Kidney (tissue), 14 donors: ENCODE results near the gene ACAA2. TPM values are rescaled to one million over a fixed set of nuclear protein-coding genes. Genes with fewer than 3 reads are reported as not detected.
A peak's percentile ranks its signal among the peaks of the same experiment; 100 is the strongest.

Source experiments
- DNase-seq, 5 donors: peaks; one replicate each; pipeline ENCODE4 v3.0.0-alpha.2; 2013 to 2020
- FAIRE-seq: peaks from 2 replicates; lab custom pipeline; 2012; peaks lifted over from hg19 to GRCh38; lab: Jason Lieb, UNC
- H3K27ac ChIP-seq, 2 donors: one replicate each; pipeline ENCODE4 v1.7.0; 2013; ENCODE audit warnings: low read depth in 2 of 2, low read length in 2 of 2, inconsistent platforms in 1 of 2
- H3K27me3 ChIP-seq: one replicate; pipeline ENCODE4 v1.7.1; 2013; ENCODE audit warnings: low read length, inconsistent platforms; ENCODE audit not compliant: control insufficient read depth, insufficient read depth
- H3K36me3 ChIP-seq, 3 donors: one replicate each; pipeline versions ENCODE4 v1.7.0 to v1.7.1; 2013; ENCODE audit warnings: low read length in 3 of 3, control low read depth in 1 of 3, inconsistent platforms in 1 of 3; ENCODE audit not compliant: insufficient read depth in 3 of 3, control insufficient read depth in 2 of 3
- H3K4me1 ChIP-seq, 3 donors: one replicate each; pipeline versions ENCODE4 v1.7.0 to v1.7.1; 2013; ENCODE audit warnings: low read length in 3 of 3, inconsistent platforms in 1 of 3, low read depth in 1 of 3; ENCODE audit not compliant: control insufficient read depth in 2 of 3, insufficient read depth in 2 of 3
- H3K4me3 ChIP-seq, 3 donors: one replicate each; pipeline versions ENCODE4 v1.7.0 to v1.8.1; 2013; ENCODE audit warnings: low read length in 3 of 3, control low read depth in 1 of 3, inconsistent platforms in 1 of 3
- H3K9ac ChIP-seq, 3 donors: one replicate each; pipeline versions ENCODE4 v1.7.0 to v1.7.1; 2013; ENCODE audit warnings: low read length in 3 of 3, control low read depth in 1 of 3, inconsistent platforms in 1 of 3
- H3K9me3 ChIP-seq, 3 donors: one replicate each; pipeline versions ENCODE4 v1.7.0 to v1.7.1; 2013; ENCODE audit warnings: low read length in 3 of 3, control low read depth in 1 of 3, inconsistent platforms in 1 of 3; ENCODE audit not compliant: control insufficient read depth in 2 of 3, insufficient read depth in 1 of 3
- CTCF ChIP-seq: IDR thresholded peaks from 3 replicates; pipeline ENCODE4 v1.5.1; 2012; ENCODE audit warnings: mild to moderate bottlenecking, moderate library complexity, borderline replicate concordance; ENCODE audit not compliant: insufficient read depth; ENCODE audit errors: extremely low read depth
- intact Hi-C: fragments of 100-400 bp; cut with DNase I; formaldehyde crosslinking; loops from one replicate; pipeline ENCODE4 v1.11.1; 2022
- polyA plus RNA-seq: library from polyadenylated mRNA; stranded (reverse); fragments of 350-450 nt; fragmentation: Illumina TruSeq; extraction: RNeasy Lipid Tissue Mini Kit (QIAGEN cat#74804); gene quantifications from one replicate; pipeline ENCODE4 v1.2.3, GENCODE V29; 2014; ENCODE audit warnings: low read depth, low replicate concordance; ENCODE audit not compliant: insufficient read depth
- total RNA-seq: library from RNA; stranded (reverse); fragmentation: NEBNext Ultra II Directional; extraction: Animal tissue kit (Norgen Biotek cat#: 25700); gene quantifications from one replicate; pipeline ENCODE4 v1.2.1, GENCODE V29; 2021
- donor health status: control.
- donor health status: control.
- donor health status: control.
- donor health status: control.
- donor health status: control.
- donor health status: DM: yes; HTN: yes; CAD: no.
- donor health status: Normal renal cell carcinoma (clear cell type).

ACAA2 gene
- total and polyA plus RNA-seq, 2 donors from 2014 or later, result 115 to 566 TPM

GRCh38 chr18:49834258-49834657, 20.9 kb upstream of the ACAA2 start:
- peaks cover 0 to 5% (median 3%) of the 10 kb centered on the region in 3 donors for H3K36me3 ChIP-seq
- H3K9ac ChIP-seq, result no peak overlapping the region
- H3K27ac ChIP-seq, result no peak overlapping the region

DNA sequence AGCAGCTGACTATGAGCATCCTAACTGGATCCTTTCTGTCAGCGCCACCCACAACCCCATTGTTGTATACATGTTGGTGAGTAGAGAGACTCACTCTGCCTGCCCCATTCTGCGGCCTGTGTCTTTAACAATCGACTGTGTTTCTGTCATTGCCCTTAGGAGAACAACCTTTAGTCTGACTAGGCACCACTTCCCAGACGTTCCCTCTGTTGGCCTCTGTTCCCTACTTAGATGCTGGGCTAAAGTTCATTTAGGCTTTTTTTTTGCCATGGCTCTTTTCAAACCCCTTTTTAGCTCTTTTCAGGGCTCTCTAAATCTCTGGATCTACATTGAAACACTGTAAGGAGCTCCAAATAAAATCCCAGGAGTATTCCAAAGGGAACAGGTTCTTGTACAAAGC, 20.5 kb upstream of the ACAA2 start:
- H3K27ac ChIP-seq, result peak overlapping the region in 1 of 2 donors; percentile 16
- no peak for TF ChIP-seq CTCF
- no peaks in the 10 kb centered on the region for H3K9me3 ChIP-seq
- no peaks in the 10 kb centered on the region for H3K27me3 ChIP-seq
- intact Hi-C loops, result no loop called here
- H3K4me3 ChIP-seq, result no peak overlapping the region
- DNase-seq, result no peak
- peaks cover 0 to 5% (median 3%) of the 10 kb centered on the region in 3 donors for H3K36me3 ChIP-seq
- no peak for FAIRE-seq
- H3K9ac ChIP-seq, result no peak overlapping the region
- peaks cover 0 to 4% (median 0%) of the 10 kb centered on the region in 3 donors for H3K4me1 ChIP-seq

More at GRCh38 chr18:49834258-49834657, 20.9 kb upstream of the ACAA2 start:
- FAIRE-seq (no peak), DNase-seq (no peak)
- Histone ChIP-seq H3K4me1 (peaks cover 0 to 4% (median 0%) of the 10 kb centered on the region in 3 donors), H3K4me3 (no peak overlapping the region), H3K27me3 (no peaks in the 10 kb centered on the region), H3K9me3 (no peaks in the 10 kb centered on the region)
- no peak for TF ChIP-seq CTCF
- intact Hi-C loops, result no loop called here

GRCh38 chr18:49832221-49832647, 18.9 kb upstream of the ACAA2 start:
- H3K4me1 ChIP-seq, result peaks cover 0 to 4% (median 0%) of the 10 kb centered on the region in 3 donors
- FAIRE-seq, result no peak

More at GRCh38 chr18:49832221-49832647, 18.9 kb upstream of the ACAA2 start:
- no peak overlapping the region for H3K9ac ChIP-seq
- no peak overlapping the region for H3K27ac ChIP-seq
- no peak for TF ChIP-seq CTCF
- H3K36me3 ChIP-seq, result peaks cover 0 to 3% (median 0%) of the 10 kb centered on the region in 3 donors
- H3K27me3 ChIP-seq, result no peaks in the 10 kb centered on the region
- DNase-seq, result no peak
- H3K4me3 ChIP-seq, result no peak overlapping the region
- peaks cover 0 to 6% (median 2%) of the 10 kb centered on the region in 3 donors for H3K9me3 ChIP-seq
- intact Hi-C loops, result no loop called here
